GM18520 (cell line): Measurements from ENCODE around the gene RTL1.

Source experiments
- ATAC-seq: cut with Tn5 transposase; IDR thresholded peaks from one replicate; pipeline ENCODE4 v1.9.1; 2021; ENCODE audit not compliant: unreplicated experiment

Gene RTL1

GRCh38 chr14:100836311-100836805, 67.2 kb downstream of the RTL1 start:
- ATAC-seq, result no peak

- ATAC-seq, result no peak
Measured at GRCh38 chr14:100835548-100836310, 67.8 kb downstream of the RTL1 start.

GRCh38 chr14:100834794-100835547, 68.6 kb downstream of the RTL1 start:
- ATAC-seq, result no peak

- no peak for ATAC-seq
Measured at GRCh38 chr14:100834082-100834793, 69.3 kb downstream of the RTL1 start.

- no peak for ATAC-seq
Measured at GRCh38 chr14:100832311-100832960, 71.1 kb downstream of the RTL1 start.

- ATAC-seq, result no peak
Measured at GRCh38 chr14:100830681-100831080, 72.8 kb downstream of the RTL1 start.
